Fibroblast of lung (primary cell): ENCODE results near the gene ANXA6. TPM values are rescaled to one million over a fixed set of nuclear protein-coding genes. Genes with fewer than 3 reads are reported as not detected.

Source experiments
- DNase-seq, 2 donors: peaks; one replicate each; pipeline versions ENCODE4 v3.0.0 to v3.0.0-alpha.2; 2010; ENCODE audit warnings: low read depth in 2 of 2
- H2AFZ ChIP-seq: 2 replicates; pipeline ENCODE4 v1.5.1; 2012; ENCODE audit warnings: low read length, control low read depth, inconsistent platforms
- H3K27ac ChIP-seq: 2 replicates; pipeline ENCODE4 v1.5.1; 2011; ENCODE audit warnings: low read length, control low read depth; ENCODE audit not compliant: insufficient read depth
- H3K27me3 ChIP-seq: 2 replicates; pipeline ENCODE4 v1.5.1; 2011; ENCODE audit warnings: mild to moderate bottlenecking, low read length; ENCODE audit not compliant: control insufficient read depth, insufficient read depth
- H3K36me3 ChIP-seq: 2 replicates; pipeline ENCODE4 v1.5.1; 2011; ENCODE audit warnings: low read length; ENCODE audit not compliant: control insufficient read depth, insufficient read depth
- H3K4me1 ChIP-seq: 2 replicates; pipeline ENCODE4 v1.5.1; 2011; ENCODE audit warnings: low read length; ENCODE audit not compliant: control insufficient read depth, insufficient read depth; ENCODE audit errors: extremely low read depth
- H3K4me2 ChIP-seq: 2 replicates; pipeline ENCODE4 v1.5.1; 2011; ENCODE audit warnings: low read length, control low read depth; ENCODE audit not compliant: insufficient read depth; ENCODE audit errors: extremely low read depth
- H3K4me3 ChIP-seq, 4 experiments: fragments of 200-600 bp in 1 of 4; sonication (generic) in 1 of 4; replicated peaks in 1 of 4; 2 replicates each; pipeline ENCODE4 v1.5.1; 2011 to 2016; ENCODE audit warnings: low read length in 4 of 4, low read depth in 3 of 4, mild to moderate bottlenecking in 3 of 4, control low read depth in 2 of 4, inconsistent platforms in 1 of 4, mixed read lengths in 1 of 4; ENCODE audit not compliant: insufficient read depth in 1 of 4; ENCODE audit errors: control extremely low read depth in 1 of 4
- H3K79me2 ChIP-seq: 2 replicates; pipeline ENCODE4 v1.5.1; 2012; ENCODE audit warnings: mild to moderate bottlenecking, low read length, inconsistent platforms; ENCODE audit not compliant: control insufficient read depth, insufficient read depth
- H3K9ac ChIP-seq: 2 replicates; pipeline ENCODE4 v1.5.1; 2011; ENCODE audit warnings: mild to moderate bottlenecking, low read length, control low read depth; ENCODE audit not compliant: insufficient read depth
- H3K9me3 ChIP-seq: 2 replicates; pipeline ENCODE4 v1.5.1; 2012; ENCODE audit warnings: low read depth, low read length; ENCODE audit not compliant: control insufficient read depth, insufficient read depth
- H4K20me1 ChIP-seq: 2 replicates; pipeline ENCODE4 v1.5.1; 2011; ENCODE audit warnings: low read length; ENCODE audit not compliant: control insufficient read depth, insufficient read depth; ENCODE audit errors: extremely low read depth
- EZH2 ChIP-seq: IDR thresholded peaks from 2 replicates; pipeline ENCODE4 v1.5.1; 2012; ENCODE audit warnings: low read length, control low read depth, mild to moderate bottlenecking; ENCODE audit errors: missing control alignments
- polyA plus RNA-seq, 2 donors: library from polyadenylated mRNA; depleted of rRNA in 1 of 2; stranded (reverse) in 1 of 2; unstranded in 1 of 2; fragments of >200 nt; gene quantifications; 2 replicates each; pipeline ENCODE4 v1.2.1, GENCODE V29; 2011 to 2012; ENCODE audit warnings: missing spikeins in 1 of 2
- total RNA-seq: library from RNA; depleted of rRNA; stranded (reverse); fragments of >200 nt; gene quantifications from 2 replicates; pipeline ENCODE4 v1.2.1, GENCODE V29; 2014
- TF ChIP-seq, protein P1 (sequence below), 2 donors: IDR thresholded peaks in 1 of 2; conservative IDR thresholded peaks in 1 of 2; 1 replicate in 1 of 2; 2 replicates in 1 of 2; pipeline ENCODE4 v1.5.1; 2011 to 2012; ENCODE audit warnings: low read length in 2 of 2, control low read depth in 1 of 2, inconsistent platforms in 1 of 2, low read depth in 1 of 2, mild to moderate bottlenecking in 1 of 2

ANXA6 gene
- total and polyA plus RNA-seq, 2 donors (not counting 1 experiment from before 2014, with no cell fraction given) = 591 to 615 TPM

DNA sequence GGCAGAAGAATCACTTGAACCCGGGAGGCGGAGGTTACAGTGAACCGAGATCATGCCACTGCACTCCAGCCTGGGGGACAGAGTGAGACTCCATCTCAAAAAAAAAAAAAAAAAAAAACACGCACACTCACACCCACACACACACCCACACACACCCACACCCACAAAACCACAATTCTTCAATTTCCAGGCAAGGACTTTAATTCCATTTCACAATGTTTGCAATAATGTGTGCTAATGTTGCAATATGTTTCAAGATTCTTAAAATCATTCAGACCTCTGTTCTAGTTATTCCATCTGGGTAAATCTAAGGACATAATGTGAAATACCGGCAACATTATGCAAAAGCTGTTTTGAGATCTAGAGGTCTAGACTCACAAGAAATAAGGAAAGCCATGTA, 38.0 kb upstream of the ANXA6 start:
- Histone ChIP-seq H3K27me3 (no peaks in the 10 kb centered on the region), H3K9me3 (no peaks in the 10 kb centered on the region), H3K4me1 (no peaks in the 10 kb centered on the region), H3K9ac (no peak overlapping the region), H3K36me3 (no peaks in the 10 kb centered on the region), H3K4me3 (no peak overlapping the region), H3K79me2 (no peaks in the 10 kb centered on the region), H4K20me1 (no peaks in the 10 kb centered on the region), H3K27ac (no peak overlapping the region), H2AFZ (no peak overlapping the region), H3K4me2 (no peak overlapping the region)
- TF ChIP-seq, protein P1, sequence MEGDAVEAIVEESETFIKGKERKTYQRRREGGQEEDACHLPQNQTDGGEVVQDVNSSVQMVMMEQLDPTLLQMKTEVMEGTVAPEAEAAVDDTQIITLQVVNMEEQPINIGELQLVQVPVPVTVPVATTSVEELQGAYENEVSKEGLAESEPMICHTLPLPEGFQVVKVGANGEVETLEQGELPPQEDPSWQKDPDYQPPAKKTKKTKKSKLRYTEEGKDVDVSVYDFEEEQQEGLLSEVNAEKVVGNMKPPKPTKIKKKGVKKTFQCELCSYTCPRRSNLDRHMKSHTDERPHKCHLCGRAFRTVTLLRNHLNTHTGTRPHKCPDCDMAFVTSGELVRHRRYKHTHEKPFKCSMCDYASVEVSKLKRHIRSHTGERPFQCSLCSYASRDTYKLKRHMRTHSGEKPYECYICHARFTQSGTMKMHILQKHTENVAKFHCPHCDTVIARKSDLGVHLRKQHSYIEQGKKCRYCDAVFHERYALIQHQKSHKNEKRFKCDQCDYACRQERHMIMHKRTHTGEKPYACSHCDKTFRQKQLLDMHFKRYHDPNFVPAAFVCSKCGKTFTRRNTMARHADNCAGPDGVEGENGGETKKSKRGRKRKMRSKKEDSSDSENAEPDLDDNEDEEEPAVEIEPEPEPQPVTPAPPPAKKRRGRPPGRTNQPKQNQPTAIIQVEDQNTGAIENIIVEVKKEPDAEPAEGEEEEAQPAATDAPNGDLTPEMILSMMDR (conservative IDR thresholded peaks at IDR 0.05 in 1 of 2, IDR thresholded peaks at IDR 0.05 in 1 of 2; ENCODE audit: low read depth in 1 of 2, low read length in 2 of 2) = no peak
- TF ChIP-seq EZH2 = no peak
- DNase-seq = peak in 1 of 2 donors; percentile 91

DNA sequence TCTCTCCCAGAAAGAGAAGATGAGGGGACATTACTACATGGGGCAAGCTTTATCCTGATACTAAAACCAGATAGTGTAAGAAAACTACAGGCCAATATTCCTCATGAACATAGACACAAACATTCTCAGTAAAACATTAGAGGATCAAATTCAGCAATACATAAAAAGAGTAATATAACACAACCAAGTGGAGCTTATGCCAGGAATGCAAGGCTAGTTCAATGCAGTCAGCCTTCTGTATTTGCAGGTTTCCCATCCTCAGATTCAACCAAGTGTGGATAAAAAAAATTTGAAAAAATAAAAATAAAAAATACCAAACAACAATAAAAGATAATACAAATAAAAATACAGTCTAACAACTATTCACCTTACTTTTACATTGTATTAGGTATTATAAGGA, 35.0 kb upstream of the ANXA6 start:
- no peak overlapping the region for H3K4me3 ChIP-seq
- H3K79me2 ChIP-seq = no peaks in the 10 kb centered on the region
- H3K4me1 ChIP-seq = no peaks in the 10 kb centered on the region
- H3K27me3 ChIP-seq = no peaks in the 10 kb centered on the region
- TF ChIP-seq, protein P1 (conservative IDR thresholded peaks at IDR 0.05 in 1 of 2, IDR thresholded peaks at IDR 0.05 in 1 of 2; ENCODE audit: low read depth in 1 of 2, low read length in 2 of 2) = no peak
- TF ChIP-seq EZH2 = no peak
- no peak overlapping the region for H3K27ac ChIP-seq
- no peaks in the 10 kb centered on the region for H3K36me3 ChIP-seq
- no peak for DNase-seq
- no peaks in the 10 kb centered on the region for H3K9me3 ChIP-seq
- H2AFZ ChIP-seq = no peak overlapping the region
- H3K9ac ChIP-seq = no peak overlapping the region
- H3K4me2 ChIP-seq = no peak overlapping the region
- no peaks in the 10 kb centered on the region for H4K20me1 ChIP-seq

DNA sequence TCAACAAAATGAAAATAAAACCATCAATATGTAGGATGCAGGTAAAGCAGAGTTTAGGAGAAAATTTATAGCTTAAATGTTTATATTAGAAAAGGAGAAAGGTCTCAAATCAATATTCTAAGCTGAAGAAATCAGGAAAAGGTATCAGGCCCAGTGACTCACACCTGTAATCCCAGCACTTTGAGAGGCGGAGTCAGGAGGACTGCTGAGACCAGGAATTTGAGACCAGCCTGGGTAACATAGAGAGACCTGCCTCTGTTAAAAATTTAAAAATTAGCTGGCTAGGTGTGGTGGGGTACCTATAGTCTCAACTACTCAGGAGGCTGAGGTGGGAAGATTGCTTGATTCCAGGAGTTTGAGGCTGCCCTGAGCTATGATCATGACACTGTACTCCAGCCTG, 34.1 kb upstream of the ANXA6 start:
- DNase-seq = no peak
- Histone ChIP-seq H4K20me1 (no peaks in the 10 kb centered on the region), H3K4me2 (no peak overlapping the region), H3K9me3 (no peaks in the 10 kb centered on the region), H3K27me3 (no peaks in the 10 kb centered on the region), H3K4me1 (no peaks in the 10 kb centered on the region), H3K9ac (no peak overlapping the region), H3K4me3 (no peak overlapping the region), H3K36me3 (no peaks in the 10 kb centered on the region), H3K27ac (no peak overlapping the region), H2AFZ (no peak overlapping the region), H3K79me2 (no peaks in the 10 kb centered on the region)
- TF ChIP-seq EZH2 = no peak
- TF ChIP-seq, protein P1 (conservative IDR thresholded peaks at IDR 0.05 in 1 of 2, IDR thresholded peaks at IDR 0.05 in 1 of 2; ENCODE audit: low read depth in 1 of 2, low read length in 2 of 2) = no peak
